Measurements from ENCODE around the gene PRR35. TPM values are rescaled to one million over a fixed set of nuclear protein-coding genes. Genes with fewer than 3 reads are reported as not detected.

Gene PRR35
- total RNA-seq, 1 experiment from 2014 or later: not detected

- no peak for DNase-seq (ENCODE audit: low spot score)
Measured at GRCh38 chr16:580141-580945, 20.1 kb downstream of the PRR35 start.

GRCh38 chr16:580946-581498, 20.8 kb downstream of the PRR35 start:
- DNase-seq (ENCODE audit: low spot score): no peak

GRCh38 chr16:582218-582613, 22.0 kb downstream of the PRR35 start:
- DNase-seq (ENCODE audit: low spot score): no peak

GRCh38 chr16:582614-583331, 22.6 kb downstream of the PRR35 start:
- DNase-seq (ENCODE audit: low spot score): no peak

- no peak for DNase-seq (ENCODE audit: low spot score)
Measured at GRCh38 chr16:583470-583814, 23.2 kb downstream of the PRR35 start.

- no peak for DNase-seq (ENCODE audit: low spot score)
Measured at GRCh38 chr16:583815-584591, 23.8 kb downstream of the PRR35 start.

GRCh38 chr16:585351-585750, 25.2 kb downstream of the PRR35 start:
- DNase-seq (ENCODE audit: low spot score): no peak

- no peak for DNase-seq (ENCODE audit: low spot score)
Measured at GRCh38 chr16:586047-586644, 26.0 kb downstream of the PRR35 start.

- no peak for DNase-seq (ENCODE audit: low spot score)
Measured at GRCh38 chr16:586645-587590, 26.7 kb downstream of the PRR35 start.

- DNase-seq (ENCODE audit: low spot score): peak; percentile 62
Measured at GRCh38 chr16:588639-588888, 28.4 kb downstream of the PRR35 start.

- peak; percentile 90 for DNase-seq (ENCODE audit: low spot score)
Measured at GRCh38 chr16:588889-589657, 28.9 kb downstream of the PRR35 start.

- DNase-seq (ENCODE audit: low spot score): peak; percentile 95
Measured at GRCh38 chr16:589658-590187, 29.5 kb downstream of the PRR35 start, which contains the start of gene RAB40C. Gene RAB40C, plus strand, starts transcription at chr16:590066. Its CDS starts 226 bp downstream, at chr16:590292.

- DNase-seq (ENCODE audit: low spot score): no peak
Measured at GRCh38 chr16:590188-590814, 30.1 kb downstream of the PRR35 start.

GRCh38 chr16:590815-591200, 30.6 kb downstream of the PRR35 start:
- DNase-seq (ENCODE audit: low spot score): no peak

- DNase-seq (ENCODE audit: low spot score): no peak
Measured at GRCh38 chr16:591231-591630, 31.0 kb downstream of the PRR35 start.

- DNase-seq (ENCODE audit: low spot score): no peak
Measured at GRCh38 chr16:591892-592517, 31.8 kb downstream of the PRR35 start.

- DNase-seq (ENCODE audit: low spot score): no peak
Measured at GRCh38 chr16:592518-593306, 32.5 kb downstream of the PRR35 start.

- DNase-seq (ENCODE audit: low spot score): no peak
Measured at GRCh38 chr16:593406-593805, 33.2 kb downstream of the PRR35 start.

Measured in A172 (cell line).